GM12864 (cell line): ENCODE results near the gene C2orf15.

ENCODE experiments used
- DNase-seq: peaks from one replicate; pipeline ENCODE4 v3.0.0-alpha.2; 2011; ENCODE audit warnings: low read depth
- H3K4me3 ChIP-seq: 2 replicates; pipeline ENCODE4 v1.5.1; 2011; ENCODE audit warnings: mild to moderate bottlenecking, low read depth, low read length, control low read depth
- CTCF ChIP-seq: IDR thresholded peaks from 2 replicates; pipeline ENCODE4 v1.5.1; 2011; ENCODE audit warnings: low read depth, mild to moderate bottlenecking, moderate library complexity, low read length, control low read depth, inconsistent platforms; ENCODE audit errors: missing control alignments

Gene C2orf15

DNA sequence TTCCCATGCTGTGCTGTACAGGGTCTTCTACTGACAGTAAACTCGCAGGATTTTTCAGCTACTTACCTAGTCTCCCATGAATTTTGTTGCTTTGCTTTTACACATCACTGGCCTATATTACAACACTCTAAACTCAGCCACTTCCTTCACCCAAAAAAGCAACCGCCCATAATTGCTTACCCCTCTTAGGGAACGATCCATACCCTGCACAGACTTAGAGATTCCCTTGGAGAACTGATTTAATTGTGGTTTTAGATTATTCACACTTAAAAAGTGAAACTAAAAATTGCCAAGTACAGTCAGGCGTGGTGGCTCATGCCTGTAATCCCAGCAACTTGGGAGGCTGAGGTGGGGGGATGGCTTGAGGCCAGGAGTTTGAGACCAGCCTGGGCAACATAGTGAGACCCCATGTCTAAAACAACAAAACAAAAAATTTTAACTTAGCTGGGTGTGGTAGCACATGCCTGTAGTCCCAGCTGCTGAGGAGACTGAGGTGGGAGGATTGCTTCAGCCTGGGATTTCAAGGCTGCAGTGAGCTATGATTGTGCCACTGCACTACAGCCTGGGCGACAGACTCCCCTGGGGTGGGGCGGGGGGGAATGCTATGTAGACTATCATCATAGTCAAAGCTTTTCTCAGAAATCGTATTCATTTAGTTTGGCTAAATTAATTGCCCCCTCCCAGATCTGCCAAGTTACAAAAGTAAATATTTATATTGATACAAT lies 58.7 kb downstream of the C2orf15 start:
- DNase-seq, result no peak
- TF ChIP-seq CTCF, result no peak
- no peak overlapping the region for H3K4me3 ChIP-seq
